Mesendoderm (in vitro differentiated cells): ENCODE results near the gene PATL1.
"Not testable (repeated sequence)": the region's sequence is repeated elsewhere in the genome, so short reads cannot be mapped to it uniquely, and the experiment has no call there.

ENCODE experiments used
- DNase-seq: peaks from one replicate; pipeline ENCODE4 v3.0.0; 2013
- H2AK5ac ChIP-seq: 2 replicates; pipeline ENCODE4 v1.6.1; 2013; ENCODE audit warnings: low read length, inconsistent platforms
- H2BK120ac ChIP-seq: 2 replicates; pipeline ENCODE4 v1.6.1; 2013; ENCODE audit warnings: low read depth, mild to moderate bottlenecking, low read length, moderate library complexity, mixed read lengths
- H2BK15ac ChIP-seq: replicated peaks from 2 replicates; pipeline ENCODE4 v1.6.1; 2013; ENCODE audit warnings: low read depth, mild to moderate bottlenecking, moderate library complexity
- H2BK5ac ChIP-seq: 2 replicates; pipeline ENCODE4 v1.6.1; 2013; ENCODE audit warnings: low read length, inconsistent platforms
- H3K18ac ChIP-seq: 2 replicates; pipeline ENCODE4 v1.6.1; 2013; ENCODE audit warnings: mild to moderate bottlenecking, low read length, mixed read lengths
- H3K23ac ChIP-seq: one replicate; pipeline ENCODE4 v1.6.1; 2013; ENCODE audit warnings: low read length
- H3K27ac ChIP-seq: 2 replicates; pipeline ENCODE4 v1.5.1; 2013; ENCODE audit warnings: low read depth, mild to moderate bottlenecking, inconsistent platforms, low read length, moderate library complexity
- H3K27me3 ChIP-seq: 2 replicates; pipeline ENCODE4 v1.6.1; 2013; ENCODE audit warnings: low read length, control low read depth, mild to moderate bottlenecking, inconsistent platforms; ENCODE audit not compliant: insufficient read depth, poor library complexity
- H3K36me3 ChIP-seq: 2 replicates; pipeline ENCODE4 v1.6.1; 2013; ENCODE audit warnings: low read length, inconsistent platforms; ENCODE audit not compliant: control insufficient read depth, insufficient read depth
- H3K4ac ChIP-seq: one replicate; pipeline ENCODE4 v1.6.1; 2013; ENCODE audit warnings: low read depth, mild to moderate bottlenecking, low read length, moderate library complexity
- H3K4me1 ChIP-seq: 2 replicates; pipeline ENCODE4 v1.6.1; 2013; ENCODE audit warnings: low read depth, low read length, inconsistent platforms; ENCODE audit not compliant: control insufficient read depth
- H3K4me2 ChIP-seq: 2 replicates; pipeline ENCODE4 v1.6.1; 2013; ENCODE audit warnings: low read length
- H3K4me3 ChIP-seq: 2 replicates; pipeline ENCODE4 v1.5.1; 2013; ENCODE audit warnings: mild to moderate bottlenecking, low read length
- H3K56ac ChIP-seq: one replicate; pipeline ENCODE4 v1.6.1; 2013; ENCODE audit warnings: low read length
- H3K79me1 ChIP-seq: 2 replicates; pipeline ENCODE4 v1.6.1; 2013; ENCODE audit warnings: low read length, inconsistent platforms
- H3K79me2 ChIP-seq: 2 replicates; pipeline ENCODE4 v1.6.1; 2013; ENCODE audit warnings: mild to moderate bottlenecking, low read length; ENCODE audit not compliant: control insufficient read depth, insufficient read depth
- H3K9ac ChIP-seq: 2 replicates; pipeline ENCODE4 v1.6.1; 2013; ENCODE audit warnings: low read length, inconsistent platforms
- H4K5ac ChIP-seq: one replicate; pipeline ENCODE4 v1.6.1; 2013; ENCODE audit warnings: low read length
- H4K8ac ChIP-seq: one replicate; pipeline ENCODE4 v1.6.1; 2013; ENCODE audit warnings: low read depth, mild to moderate bottlenecking, control low read depth, low read length, moderate library complexity
- WGBS: extraction: QIAGEN DNeasy Blood & Tissue Kit; methylation state at CpG from one replicate; pipeline ENCODE4 v1.1.7; 2013; ENCODE audit warnings: low lambda C conversion rate, missing lambda C conversion rate; ENCODE audit not compliant: insufficient coverage; ENCODE audit errors: extremely low coverage; 5-methylcytosine and 5-hydroxymethylcytosine counted together

The PATL1 gene

GRCh38 chr11:59692915-59693314 lies 24.1 kb upstream of the PATL1 start:
- Histone ChIP-seq H3K4me2 (no peak overlapping the region), H3K23ac (no peak overlapping the region), H3K27me3 (no peaks in the 10 kb centered on the region), H3K36me3 (no peaks in the 10 kb centered on the region), H4K5ac (no peak overlapping the region), H3K4ac (no peak overlapping the region), H2BK120ac (no peak overlapping the region), H2AK5ac (no peak overlapping the region), H3K79me1 (no peaks in the 10 kb centered on the region), H4K8ac (no peak overlapping the region), H3K4me3 (no peak overlapping the region), H3K4me1 (no peaks in the 10 kb centered on the region), H2BK5ac (no peak overlapping the region), H2BK15ac (no peak overlapping the region), H3K27ac (no peak overlapping the region), H3K18ac (no peak overlapping the region), H3K56ac (no peak overlapping the region), H3K9ac (no peak overlapping the region), H3K79me2 (no peaks in the 10 kb centered on the region)
- DNase-seq: no peak

- H3K4me1 ChIP-seq: no peaks in the 10 kb centered on the region
- no peak overlapping the region for H4K5ac ChIP-seq
- no peak overlapping the region for H3K23ac ChIP-seq
- no peak overlapping the region for H3K4ac ChIP-seq
- H3K56ac ChIP-seq: no peak overlapping the region
- H3K4me3 ChIP-seq: no peak overlapping the region
- no peaks in the 10 kb centered on the region for H3K36me3 ChIP-seq
- H3K18ac ChIP-seq: no peak overlapping the region
- H3K9ac ChIP-seq: no peak overlapping the region
- no peaks in the 10 kb centered on the region for H3K79me2 ChIP-seq
- no peaks in the 10 kb centered on the region for H3K27me3 ChIP-seq
- H3K4me2 ChIP-seq: no peak overlapping the region
- no peak overlapping the region for H4K8ac ChIP-seq
- H3K27ac ChIP-seq: no peak overlapping the region
- no CpG with 5 or more reads among the region's 2 CpGs for WGBS
- no peak overlapping the region for H2AK5ac ChIP-seq
- H3K79me1 ChIP-seq: no peaks in the 10 kb centered on the region
- DNase-seq: no peak
- H2BK5ac ChIP-seq: no peak overlapping the region
- H2BK120ac ChIP-seq: no peak overlapping the region
- no peak overlapping the region for H2BK15ac ChIP-seq
Observed at GRCh38 chr11:59691156-59691555, 22.3 kb upstream of the PATL1 start.

GRCh38 chr11:59689015-59689414 lies 20.2 kb upstream of the PATL1 start:
- Histone ChIP-seq H3K27me3 (no peaks in the 10 kb centered on the region), H3K4me1 (no peaks in the 10 kb centered on the region), H3K23ac (no peak overlapping the region), H2BK15ac (no peak overlapping the region), H2AK5ac (no peak overlapping the region), H2BK120ac (no peak overlapping the region), H3K36me3 (no peaks in the 10 kb centered on the region), H3K79me2 (no peaks in the 10 kb centered on the region), H4K5ac (no peak overlapping the region), H3K27ac (no peak overlapping the region), H4K8ac (no peak overlapping the region), H2BK5ac (no peak overlapping the region), H3K18ac (no peak overlapping the region), H3K79me1 (no peaks in the 10 kb centered on the region), H3K4ac (no peak overlapping the region), H3K9ac (no peak overlapping the region), H3K56ac (no peak overlapping the region), H3K4me3 (no peak overlapping the region), H3K4me2 (no peak overlapping the region)
- DNase-seq: no peak
- no CpG with 5 or more reads among the region's 3 CpGs for WGBS

- not testable (repeated sequence) for H3K27ac ChIP-seq, H3K79me2 ChIP-seq, H4K8ac ChIP-seq, H3K79me1 ChIP-seq, H2BK120ac ChIP-seq, H3K4me1 ChIP-seq, H3K27me3 ChIP-seq, H3K4me2 ChIP-seq, H3K23ac ChIP-seq, H2AK5ac ChIP-seq, H3K4ac ChIP-seq, H3K36me3 ChIP-seq, H4K5ac ChIP-seq, H2BK15ac ChIP-seq, H2BK5ac ChIP-seq, H3K9ac ChIP-seq, H3K56ac ChIP-seq, H3K18ac ChIP-seq, H3K4me3 ChIP-seq
- WGBS: no CpG with 5 or more reads among the region's 7 CpGs
- peak; percentile 48 for DNase-seq
Observed at GRCh38 chr11:59681260-59681725, 12.5 kb upstream of the PATL1 start.

GRCh38 chr11:59680287-59681154 lies 11.7 kb upstream of the PATL1 start:
- H2BK15ac ChIP-seq: no peak overlapping the region
- H3K4me2 ChIP-seq: no peak overlapping the region
- no peaks in the 10 kb centered on the region for H3K79me1 ChIP-seq
- H2AK5ac ChIP-seq: no peak overlapping the region
- H4K8ac ChIP-seq: no peak overlapping the region
- H3K23ac ChIP-seq: no peak overlapping the region
- peak; percentile 93 for DNase-seq
- H4K5ac ChIP-seq: no peak overlapping the region
- no peak overlapping the region for H3K9ac ChIP-seq
- H2BK5ac ChIP-seq: no peak overlapping the region
- WGBS: no CpG with 5 or more reads among the region's 1 CpG
- no peak overlapping the region for H3K4me3 ChIP-seq
- peak overlapping the region; percentile 19 for H3K18ac ChIP-seq
- no peaks in the 10 kb centered on the region for H3K79me2 ChIP-seq
- H2BK120ac ChIP-seq: no peak overlapping the region
- peak overlapping the region; percentile 57 for H3K56ac ChIP-seq
- no peaks in the 10 kb centered on the region for H3K4me1 ChIP-seq
- no peaks in the 10 kb centered on the region for H3K27me3 ChIP-seq
- H3K36me3 ChIP-seq: no peaks in the 10 kb centered on the region
- H3K4ac ChIP-seq: no peak overlapping the region
- H3K27ac ChIP-seq: no peak overlapping the region

GRCh38 chr11:59679347-59679746 lies 10.5 kb upstream of the PATL1 start:
- H3K4ac ChIP-seq: no peak overlapping the region
- no peaks in the 10 kb centered on the region for H3K79me2 ChIP-seq
- no peaks in the 10 kb centered on the region for H3K36me3 ChIP-seq
- no peak overlapping the region for H3K27ac ChIP-seq
- H2BK5ac ChIP-seq: no peak overlapping the region
- H2BK120ac ChIP-seq: no peak overlapping the region
- H3K56ac ChIP-seq: no peak overlapping the region
- H3K27me3 ChIP-seq: no peaks in the 10 kb centered on the region
- H4K5ac ChIP-seq: no peak overlapping the region
- H3K4me3 ChIP-seq: no peak overlapping the region
- H3K4me1 ChIP-seq: no peaks in the 10 kb centered on the region
- no peak overlapping the region for H3K9ac ChIP-seq
- DNase-seq: peak; percentile 34
- no peaks in the 10 kb centered on the region for H3K79me1 ChIP-seq
- no peak overlapping the region for H3K18ac ChIP-seq
- H3K23ac ChIP-seq: no peak overlapping the region
- no peak overlapping the region for H2AK5ac ChIP-seq
- H2BK15ac ChIP-seq: no peak overlapping the region
- H4K8ac ChIP-seq: no peak overlapping the region
- no peak overlapping the region for H3K4me2 ChIP-seq
